COLO668 (cell line): ENCODE data around the gene CSNK2A1.
"Not testable (repeated sequence)": the region's sequence is repeated elsewhere in the genome, so short reads cannot be mapped to it uniquely, and the experiment has no call there.

Source experiments
- DNase-seq: peaks from one replicate; lab custom pipeline; 2025; ENCODE audit not compliant: unreplicated experiment; lab: John Stamatoyannopoulos, UW

CSNK2A1 gene

DNA sequence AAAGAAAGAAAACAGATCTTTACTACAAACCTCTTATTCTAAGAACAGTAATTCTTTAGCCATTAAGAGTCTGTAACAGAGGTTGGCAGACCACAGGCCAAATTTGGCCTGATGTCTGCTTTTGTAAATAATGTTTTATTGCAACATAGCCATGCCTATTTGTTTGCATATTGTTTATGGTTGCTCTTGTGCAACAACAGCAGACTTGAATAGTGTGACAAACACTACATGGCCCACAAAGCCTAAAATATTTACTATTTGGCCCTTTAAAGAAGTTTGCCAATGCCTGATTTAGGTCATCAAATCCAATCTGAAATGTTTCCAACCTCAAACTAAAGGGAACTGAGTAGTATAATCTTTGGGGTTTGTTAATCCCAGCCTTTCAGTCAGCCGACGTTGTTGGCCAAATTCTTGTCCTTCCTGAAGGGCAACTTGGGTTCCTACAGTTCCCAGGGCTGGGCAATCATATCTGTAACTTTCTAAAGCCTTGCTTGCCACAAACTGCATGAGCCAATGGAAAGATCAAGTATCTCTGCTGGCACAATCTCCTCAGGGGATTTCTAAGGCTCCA is 47.4 kb downstream of the CSNK2A1 start:
- DNase-seq = no peak

DNA sequence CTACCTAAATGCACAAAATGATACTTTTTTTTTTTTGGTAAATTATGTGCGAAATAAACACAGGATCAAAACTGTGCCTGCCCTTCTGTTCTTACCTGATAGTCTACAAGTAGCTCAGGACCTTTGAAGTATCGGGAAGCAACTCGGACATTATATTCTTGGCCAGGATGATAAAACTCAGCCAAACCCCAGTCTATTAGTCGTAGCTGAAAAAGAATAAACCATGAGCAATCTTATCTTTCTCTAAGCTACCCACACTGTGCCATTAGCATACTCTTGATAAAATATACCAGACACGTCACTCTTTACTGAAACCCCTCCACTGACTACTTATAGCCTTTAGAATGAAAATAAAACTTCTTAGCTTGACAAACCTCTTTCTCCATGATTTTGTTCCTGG is 51.4 kb downstream of the CSNK2A1 start:
- DNase-seq = no peak

DNA sequence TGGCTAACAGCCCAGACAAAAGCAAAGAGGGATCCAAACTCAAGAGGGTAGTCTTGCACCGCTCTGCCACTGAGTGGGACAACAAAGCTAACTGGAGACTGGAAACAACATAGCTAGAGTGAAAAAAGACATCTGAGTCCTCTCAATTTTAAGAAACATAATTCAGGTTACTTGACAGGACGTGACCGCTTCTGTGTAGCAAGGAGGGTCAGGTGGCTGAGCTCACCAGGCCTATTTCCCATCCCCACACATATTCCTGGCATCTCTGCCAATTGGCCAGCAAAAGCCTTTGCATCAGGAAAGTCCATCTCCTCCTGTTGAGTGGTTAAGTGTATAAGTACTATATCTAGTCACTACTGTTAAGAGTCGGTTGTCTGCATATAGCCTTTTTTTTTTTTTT is 55.9 kb downstream of the CSNK2A1 start:
- no peak for DNase-seq

DNA sequence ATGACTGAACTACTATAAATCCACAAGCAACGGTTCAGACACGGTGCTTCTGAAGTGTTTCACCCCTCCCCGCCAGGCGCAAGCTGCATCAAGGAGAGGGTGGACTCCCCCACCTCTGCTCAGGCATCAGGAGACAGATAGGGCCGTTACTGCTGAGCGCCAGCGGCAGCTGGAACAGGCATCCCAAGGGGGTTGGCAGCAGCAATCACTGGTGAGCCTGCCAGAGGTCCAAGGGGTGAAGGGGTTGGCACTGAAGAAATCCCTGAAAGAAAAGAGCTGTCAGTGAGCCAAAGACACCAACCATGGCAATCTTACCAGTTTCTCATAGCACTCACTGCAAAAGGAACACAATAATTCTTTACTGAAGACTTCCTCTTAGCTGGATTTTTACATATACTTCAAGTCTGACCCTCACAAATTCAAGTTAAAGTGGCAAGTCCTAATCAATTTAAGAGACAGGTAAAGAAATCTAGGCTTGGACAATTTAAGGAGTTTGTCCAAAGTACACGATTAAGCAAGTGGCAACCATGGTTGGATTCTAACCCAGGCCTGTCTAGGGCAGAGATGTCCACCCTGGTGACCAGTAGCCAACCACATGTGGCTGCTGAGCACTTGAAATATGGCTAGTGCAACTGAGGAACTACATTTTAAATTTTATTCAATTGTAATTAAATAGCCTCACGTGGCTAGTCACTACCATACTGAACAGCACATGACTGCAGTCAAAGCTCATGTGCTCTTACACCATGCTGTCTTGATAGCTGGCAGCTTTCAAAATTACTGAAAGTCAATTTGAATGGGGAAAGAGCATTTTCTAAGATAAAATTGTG is 59.6 kb downstream of the CSNK2A1 start:
- DNase-seq = no peak

DNA sequence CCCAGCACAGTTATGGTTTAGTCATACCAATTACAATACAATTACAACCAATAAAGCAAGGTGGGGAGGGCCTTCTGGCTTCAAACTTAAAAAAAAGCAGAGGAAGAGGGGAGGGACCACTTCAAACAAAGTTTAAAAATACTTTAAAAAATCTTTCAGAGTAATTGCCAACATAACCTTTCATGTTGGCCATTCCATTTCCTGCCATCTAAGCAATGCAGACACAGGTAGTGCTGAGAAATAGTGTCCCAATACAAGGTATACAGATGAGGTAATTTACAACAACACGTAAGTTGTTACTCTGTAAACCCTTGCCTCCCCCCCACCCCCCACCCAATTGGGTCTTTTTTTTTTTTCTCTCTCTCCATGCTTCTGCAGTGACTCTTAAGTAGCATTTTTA is 62.4 kb downstream of the CSNK2A1 start:
- no peak for DNase-seq

DNA sequence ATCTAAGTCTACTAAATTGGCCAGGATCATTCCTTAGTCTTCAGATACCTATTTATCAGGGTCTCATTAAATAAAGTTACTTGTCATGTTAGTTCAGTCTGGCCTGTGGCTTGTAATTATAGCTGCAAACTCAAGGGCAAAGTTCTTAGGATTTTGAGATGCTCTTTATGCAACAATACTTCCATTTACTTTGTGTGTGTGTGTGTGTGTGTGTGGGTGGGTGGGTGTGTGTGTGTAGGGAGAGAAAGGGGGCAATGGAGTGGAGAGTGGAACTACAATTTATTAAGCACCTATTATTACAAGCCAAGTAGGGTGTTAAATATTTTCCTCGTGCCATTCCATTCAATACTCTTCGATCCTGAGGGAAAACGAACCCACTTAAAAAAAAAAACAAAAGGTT is 63.5 kb downstream of the CSNK2A1 start:
- no peak for DNase-seq

DNA sequence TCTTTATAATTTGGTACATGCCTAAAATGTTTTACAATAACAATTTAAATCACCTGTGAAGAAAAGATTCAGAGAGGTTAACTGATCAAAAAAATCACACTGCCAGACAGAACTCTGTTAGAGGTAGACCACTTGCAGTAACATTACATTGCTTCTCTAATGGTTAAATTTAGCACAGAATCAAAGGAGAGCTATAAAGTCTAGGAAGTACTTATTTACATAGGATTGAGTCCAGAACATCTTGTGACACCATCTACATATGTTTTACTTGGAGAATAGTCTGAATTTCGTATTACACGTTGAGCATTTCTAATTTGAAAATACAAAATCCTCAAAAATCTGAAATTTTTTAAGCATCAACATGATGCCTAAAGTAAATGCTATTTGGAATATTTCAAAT is 64.1 kb downstream of the CSNK2A1 start:
- DNase-seq = no peak

DNA sequence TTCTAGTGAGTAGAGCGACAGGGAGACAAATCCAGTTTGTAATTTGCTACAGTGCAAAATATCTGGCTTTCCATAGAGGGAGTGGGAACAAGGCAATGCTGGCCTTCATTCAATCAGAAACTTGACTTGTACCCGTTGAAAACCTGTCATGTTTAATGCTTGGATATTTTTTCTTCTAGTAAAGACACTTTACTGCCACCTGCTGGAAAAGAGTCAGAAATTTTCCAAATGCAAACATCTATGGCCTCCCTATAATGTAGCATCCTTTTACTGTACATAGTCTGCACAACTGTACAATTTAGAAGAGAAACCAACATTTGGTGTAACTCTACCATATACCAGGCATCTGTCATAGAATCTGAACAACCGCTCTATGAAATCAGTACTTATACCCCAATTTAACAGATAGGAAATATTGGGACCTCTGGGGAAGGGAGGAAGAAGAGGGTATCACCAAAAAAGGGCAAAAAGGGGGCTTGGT is 64.6 kb downstream of the CSNK2A1 start:
- peak; percentile 30 for DNase-seq

DNA sequence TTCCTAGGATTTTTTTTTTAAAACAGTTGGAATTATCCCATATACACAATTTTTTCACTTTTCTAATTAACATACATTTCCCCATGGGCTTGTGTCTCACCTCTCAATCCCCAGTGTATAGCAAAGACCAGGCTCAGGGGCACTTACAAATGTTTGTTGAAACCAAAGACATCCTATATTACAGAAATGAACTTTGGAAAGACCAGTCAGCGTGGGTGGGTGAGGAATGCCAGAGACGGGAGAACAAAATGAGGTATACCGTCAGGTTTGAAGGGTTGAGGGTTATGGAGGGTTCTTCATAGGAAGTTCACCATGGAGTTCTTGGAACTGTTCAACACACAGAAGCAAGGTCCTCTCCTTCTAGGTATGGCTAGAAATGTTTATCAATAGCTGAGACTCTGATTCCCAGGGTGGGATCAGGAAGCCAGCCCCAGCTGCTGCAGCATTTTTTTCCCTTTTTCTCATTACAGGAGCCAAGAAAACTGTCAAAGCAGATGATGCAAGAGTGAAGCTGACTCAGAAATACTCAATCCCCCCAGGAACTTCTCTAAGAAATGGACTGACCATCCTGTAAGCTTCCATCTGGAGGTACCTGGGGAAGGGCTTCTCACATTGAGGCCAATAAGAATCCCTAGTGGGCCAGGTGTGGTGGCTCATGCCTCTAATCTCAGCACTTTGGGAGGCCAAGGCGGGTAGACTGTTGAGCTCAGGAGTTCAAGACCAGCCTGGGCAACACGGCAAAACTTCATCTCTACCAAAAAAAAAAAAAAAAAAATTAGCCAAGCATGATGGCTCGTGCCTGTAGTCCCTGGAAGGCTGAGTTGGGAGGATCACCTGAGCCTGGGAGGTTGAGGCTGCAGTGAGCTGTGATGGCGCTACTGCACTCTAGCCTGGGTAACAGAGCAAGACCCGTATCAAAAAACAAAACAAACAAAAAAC is 65.3 kb downstream of the CSNK2A1 start:
- no peak for DNase-seq

DNA sequence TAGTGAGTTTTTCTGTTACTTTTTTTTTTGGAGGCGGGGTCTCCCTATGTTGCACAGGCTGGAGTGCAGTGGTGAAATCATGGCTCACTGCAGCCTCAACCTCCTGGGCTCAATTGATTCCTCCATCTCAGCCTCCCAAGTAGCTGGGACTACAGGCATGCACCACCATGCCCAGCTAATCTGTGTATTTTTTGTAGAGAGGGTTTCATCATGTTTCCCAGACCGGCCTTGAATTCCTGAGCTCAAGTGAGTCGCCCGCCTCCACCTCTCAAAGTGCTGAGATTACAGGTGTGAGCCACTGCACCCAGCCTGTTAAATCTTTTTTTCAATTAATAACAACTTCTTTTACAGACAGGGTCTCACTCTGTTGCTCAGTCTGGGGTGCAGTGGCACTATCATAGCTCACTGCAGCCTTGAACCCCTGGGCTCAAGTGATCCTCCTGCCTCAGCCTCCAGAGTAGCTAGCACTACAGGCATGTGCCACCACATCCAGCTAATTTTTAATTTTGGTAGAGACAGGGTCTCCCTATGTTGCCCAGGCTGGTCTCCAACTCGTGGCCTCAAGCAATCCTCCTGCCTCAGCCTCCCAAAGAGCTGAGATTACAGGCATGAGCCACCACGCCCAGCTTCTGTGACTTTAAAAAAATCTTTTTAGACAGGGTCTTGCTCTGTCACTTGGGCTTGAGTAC is 66.9 kb downstream of the CSNK2A1 start:
- DNase-seq = not testable (repeated sequence)

DNA sequence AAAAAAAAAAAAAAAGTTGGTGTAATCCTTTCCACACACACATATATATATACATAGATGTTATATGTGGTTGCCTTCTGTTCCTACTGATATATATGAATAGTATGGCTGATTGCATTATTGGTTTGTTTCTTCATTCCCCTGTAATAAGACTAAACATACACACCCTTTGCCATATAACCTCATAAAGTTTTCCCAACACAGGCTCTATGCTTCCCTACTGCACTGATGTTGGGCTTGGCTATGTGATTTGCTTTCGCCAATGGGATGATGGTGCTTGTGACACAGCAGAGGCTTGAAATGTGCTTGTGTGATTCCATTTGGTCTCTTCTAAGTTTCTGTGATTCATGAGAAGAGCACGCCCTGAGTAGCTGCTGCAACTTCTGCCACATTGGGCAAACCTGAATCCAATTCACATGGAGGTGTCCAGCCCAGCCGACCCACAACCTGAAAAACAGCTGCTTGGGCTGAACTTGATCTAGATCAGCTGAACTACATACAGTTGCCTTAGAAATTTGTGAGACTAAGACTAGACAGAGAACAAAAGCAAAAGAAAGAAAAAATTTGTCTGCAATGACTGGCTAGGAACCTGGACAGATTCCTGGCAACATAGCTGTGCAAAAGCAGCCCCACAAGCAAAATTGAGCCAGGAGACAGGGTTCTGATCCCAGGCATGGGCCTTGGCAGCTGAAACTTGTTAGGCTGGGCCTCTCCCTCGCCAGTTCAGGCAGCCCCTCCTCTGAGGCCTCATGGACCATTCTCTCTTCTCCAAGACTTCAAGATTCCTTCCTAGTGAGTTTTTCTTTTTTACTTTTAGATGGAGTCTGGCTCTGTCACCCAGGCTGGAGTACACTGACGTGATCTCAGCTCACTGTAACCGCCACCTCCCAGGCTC is 67.9 kb downstream of the CSNK2A1 start:
- no peak for DNase-seq

DNA sequence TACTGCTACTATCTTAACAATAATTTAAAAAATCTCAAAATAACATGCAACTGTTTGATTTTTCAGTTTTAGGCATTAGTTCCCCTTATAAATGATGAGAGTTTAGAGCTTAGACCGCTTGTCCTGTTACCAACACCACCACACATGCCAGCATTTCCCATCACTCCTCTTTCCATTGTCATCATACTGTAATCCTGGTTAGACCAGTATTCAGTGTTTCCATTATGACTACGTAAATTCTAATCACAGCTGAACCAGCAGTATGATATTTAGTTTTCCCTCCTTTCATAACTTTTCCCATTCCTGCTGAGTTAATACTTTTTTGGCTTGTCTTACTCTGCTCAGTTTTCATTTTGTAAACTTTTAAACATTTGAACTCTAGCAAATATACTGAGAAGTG is 69.0 kb downstream of the CSNK2A1 start:
- DNase-seq = no peak

DNA sequence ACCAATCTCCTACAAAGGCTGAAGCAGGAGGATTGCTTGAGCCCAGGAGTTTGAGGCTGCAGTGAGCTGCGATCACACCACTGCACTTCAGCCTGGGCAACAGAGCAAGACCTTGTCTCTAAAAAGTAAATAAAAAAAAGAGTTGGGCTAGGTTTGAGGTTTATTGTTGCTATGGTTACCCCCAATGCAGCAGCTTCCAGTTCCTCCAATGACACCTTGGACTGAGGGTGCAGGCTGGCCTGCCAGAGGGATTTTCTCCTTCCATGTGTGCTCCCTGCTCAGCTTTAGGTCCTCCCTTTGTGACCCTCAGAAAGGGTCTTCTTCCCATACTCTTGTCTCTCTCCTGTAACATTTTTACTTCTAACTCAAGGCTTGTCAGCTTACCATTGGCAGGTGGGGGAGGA is 70.7 kb downstream of the CSNK2A1 start:
- DNase-seq = no peak

DNA sequence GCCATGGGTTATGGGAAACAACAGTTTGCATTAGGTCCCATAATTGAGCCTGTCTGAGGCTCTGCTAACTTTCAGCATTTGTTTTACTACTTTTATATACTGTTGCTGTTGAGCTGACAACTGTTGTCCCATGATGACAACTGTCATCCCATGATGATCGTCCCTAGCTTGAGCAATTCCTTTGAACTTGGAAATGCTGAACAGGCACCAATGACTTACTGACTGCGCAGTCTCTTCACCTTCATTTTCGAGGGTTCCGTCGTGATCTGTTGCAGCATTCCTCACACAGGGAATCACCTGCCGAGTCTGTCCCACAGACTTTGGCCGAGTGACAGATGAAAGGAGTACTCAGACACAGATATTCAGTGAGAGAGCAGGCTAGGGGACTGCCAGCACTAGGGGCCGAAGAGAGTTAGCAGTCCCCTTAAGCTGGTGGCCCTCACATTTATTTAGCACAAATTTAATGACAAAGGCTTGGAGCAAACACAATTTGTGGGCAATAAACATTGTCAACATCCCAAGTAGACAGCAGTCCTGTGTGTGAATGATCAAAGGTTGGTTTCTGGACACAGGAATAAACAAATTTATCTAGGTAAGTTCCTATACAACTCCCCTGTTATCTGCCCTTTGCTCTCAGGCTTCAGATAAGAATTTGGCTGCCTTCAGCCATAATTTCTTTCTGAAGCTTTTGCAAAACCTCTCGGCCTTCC is 71.3 kb downstream of the CSNK2A1 start:
- DNase-seq = no peak

DNA sequence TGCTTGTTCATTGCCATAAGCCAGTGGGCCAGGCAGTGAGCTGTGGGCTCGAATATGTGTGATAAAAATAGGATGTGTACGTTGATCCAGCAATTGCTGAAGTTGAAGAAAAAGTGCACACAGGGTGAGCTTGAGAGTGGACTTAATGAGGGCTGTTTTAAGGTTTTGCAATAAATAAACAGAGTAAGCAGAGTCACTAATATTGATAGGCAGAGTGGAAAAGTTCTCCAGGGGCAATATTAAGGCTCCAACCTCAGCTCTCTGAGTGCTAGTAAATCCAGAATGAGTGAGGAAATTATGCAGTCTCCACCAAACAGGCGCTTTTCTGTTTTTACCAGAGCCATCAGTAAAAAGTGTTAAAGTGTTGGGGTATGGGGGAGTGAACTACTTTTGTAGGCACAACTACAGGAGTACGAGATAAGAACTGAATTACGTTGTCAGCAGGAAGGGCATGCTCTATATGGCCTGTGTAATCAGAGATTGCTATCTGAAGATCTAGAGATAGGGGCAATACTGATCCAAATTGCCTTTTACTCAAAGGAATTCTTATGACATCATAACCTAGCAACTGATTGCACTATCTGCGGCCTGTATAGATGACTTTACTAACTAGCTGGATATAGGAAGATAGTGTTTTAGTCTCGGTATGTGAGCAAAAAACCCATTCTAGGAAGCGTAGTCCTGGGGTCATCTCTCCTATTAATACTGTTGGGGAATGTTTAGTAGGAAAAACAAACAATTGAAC is 73.7 kb downstream of the CSNK2A1 start:
- no peak for DNase-seq

DNA sequence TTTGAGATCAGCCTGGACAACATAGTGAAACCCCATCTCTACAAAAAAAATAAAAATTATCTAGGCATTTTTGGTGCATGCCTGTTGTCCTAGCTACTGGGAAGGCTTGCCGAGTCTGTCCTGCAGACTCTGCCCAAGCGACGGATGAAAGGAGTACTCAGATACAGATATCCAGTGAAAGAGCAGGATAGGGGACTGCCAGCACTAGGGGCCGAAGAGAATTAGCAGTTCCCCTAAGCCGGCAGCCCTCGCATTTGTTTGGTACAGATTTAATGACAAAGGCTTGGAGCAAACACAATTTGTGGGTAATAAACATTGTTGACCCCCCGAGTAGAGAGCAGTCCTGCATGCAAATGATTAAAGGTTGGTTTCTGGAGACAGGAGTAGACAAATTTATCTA is 75.8 kb downstream of the CSNK2A1 start:
- no peak for DNase-seq

DNA sequence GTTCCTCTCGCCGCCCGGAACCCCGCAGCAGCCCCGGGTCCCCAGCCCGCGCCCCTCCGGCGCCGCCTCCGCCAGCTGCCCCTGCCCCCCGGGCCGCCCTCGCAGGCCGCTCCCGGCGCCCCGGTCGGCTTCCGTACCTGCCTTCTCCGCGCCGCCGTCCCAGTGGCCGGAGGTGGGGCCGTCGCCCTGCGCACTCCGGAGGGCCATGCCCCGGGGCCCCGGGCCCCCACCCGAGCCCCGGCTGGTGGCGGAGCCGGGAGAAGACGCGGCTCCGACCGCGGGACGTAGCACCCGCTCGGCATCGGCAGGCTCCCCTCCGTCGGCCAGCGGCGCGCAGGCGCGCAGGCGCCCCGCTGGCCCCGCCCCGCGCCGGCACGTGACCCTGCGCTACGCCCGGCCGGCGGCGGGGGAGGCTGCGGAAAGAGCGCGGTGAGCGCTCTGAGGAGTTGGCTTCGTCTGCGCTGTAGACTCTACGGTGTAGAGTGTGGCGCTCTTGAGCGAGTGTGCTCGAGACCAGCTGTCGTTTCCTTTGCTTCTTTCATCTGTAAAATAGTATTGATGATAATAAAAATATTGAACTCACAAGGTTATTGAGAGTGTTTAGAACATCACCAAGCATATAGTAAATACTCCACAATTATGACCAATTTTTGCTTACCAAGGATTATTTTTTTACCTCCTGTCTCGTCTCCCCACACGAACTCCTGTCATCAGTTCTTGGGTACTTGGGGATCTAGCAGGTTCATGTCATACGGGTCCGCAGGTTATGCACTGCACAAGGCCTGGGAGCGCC is 81.2 kb downstream of the CSNK2A1 start, which contains the start of gene TBC1D20:
Gene TBC1D20 (minus strand): TSS at position 335 of the 793 bp plus-strand sequence. CDS start 128 bp downstream, at position 207.
- DNase-seq = peak; percentile 95
